BJ (cell line): ENCODE results near the gene RNF181. TPM values are rescaled to one million over a fixed set of nuclear protein-coding genes. Genes with fewer than 3 reads are reported as not detected.
"Not testable (repeated sequence)": the region's sequence is repeated elsewhere in the genome, so short reads cannot be mapped to it uniquely, and the experiment has no call there.

ENCODE experiments used
- CTCF ChIA-PET: fragments of 350-600 bp; formaldehyde crosslinking; extraction: SDS; loops from one replicate; lab custom pipeline; 2021; ENCODE audit warnings: antibody characterized with exemption, inconsistent platforms; lab: Yijun Ruan, JAX
- POLR2A ChIA-PET: fragments of 300-600 bp; sonication (Branson Sonifier 250); formaldehyde crosslinking; extraction: SDS; loops from one replicate; lab custom pipeline; 2021; ENCODE audit warnings: antibody characterized with exemption; lab: Charles Lee
- DNase-seq: peaks from one replicate; pipeline ENCODE4 v3.0.0-alpha.2; 2011; ENCODE audit warnings: low read depth
- H3K27me3 ChIP-seq: 2 replicates; pipeline ENCODE4 v1.6.0; 2011; ENCODE audit warnings: low read length; ENCODE audit not compliant: control insufficient read depth, insufficient read depth
- H3K36me3 ChIP-seq: 2 replicates; pipeline ENCODE4 v1.5.1; 2011; ENCODE audit warnings: low read length; ENCODE audit not compliant: control insufficient read depth, insufficient read depth
- H3K4me3 ChIP-seq: 2 replicates; pipeline ENCODE4 v1.5.1; 2011; ENCODE audit warnings: low read depth, mild to moderate bottlenecking, control low read depth, low read length
- CTCF ChIP-seq: IDR thresholded peaks from 2 replicates; pipeline ENCODE4 v1.5.1; 2011; ENCODE audit warnings: low read depth, mild to moderate bottlenecking, control low read depth, inconsistent platforms, low read length, moderate library complexity; ENCODE audit not compliant: insufficient read depth
- polyA plus RNA-seq: library from polyadenylated mRNA; depleted of rRNA; stranded (reverse); fragments of >200 nt; gene quantifications from 2 replicates; pipeline ENCODE4 v1.2.3, GENCODE V29; 2011

RNF181 gene
- polyA plus RNA-seq, 1 experiment: 376 TPM

GRCh38 chr2:85558160-85558559 lies 37.4 kb upstream of the RNF181 start:
- Histone ChIP-seq H3K36me3 (peaks cover 12% of the 10 kb centered on the region), H3K27me3 (no peaks in the 10 kb centered on the region), H3K4me3 (no peak overlapping the region)
- TF ChIP-seq CTCF: no peak
- ChIA-PET CTCF (interaction anchor here (1.5 to 5.2 kb wide), 3 partner anchors 8 to 138 kb away, joined by 3 to 37 read pairs (median 30); partner anchors contain the start of gene SH2D6), POLR2A (no interaction called here)
- DNase-seq: no peak

- H3K4me3 ChIP-seq: peak overlapping the region; percentile 85
- CTCF ChIA-PET: interaction anchor here (0.6 to 5.2 kb wide), 6 partner anchors 9 to 140 kb away, joined by 3 to 37 read pairs (median 6); partner anchors contain the start of gene SH2D6
- H3K36me3 ChIP-seq, H3K27me3 ChIP-seq, POLR2A ChIA-PET, DNase-seq: not testable (repeated sequence)
Measured at GRCh38 chr2:85560403-85560726, 35.2 kb upstream of the RNF181 start.

GRCh38 chr2:85560812-85561279 lies 34.7 kb upstream of the RNF181 start:
- POLR2A ChIA-PET: no interaction called here
- Histone ChIP-seq H3K27me3 (no peaks in the 10 kb centered on the region), H3K4me3 (peak overlapping the region; percentile 85), H3K36me3 (peaks cover 5% of the 10 kb centered on the region)
- CTCF ChIA-PET: interaction anchor here (0.6 to 5.2 kb wide), 5 partner anchors 8 to 141 kb away, joined by 3 to 37 read pairs (median 6); partner anchors contain the start of gene SH2D6
- DNase-seq: no peak
- TF ChIP-seq CTCF: no peak

- POLR2A ChIA-PET: interaction anchor here (0.6 kb wide), 1 partner anchor 50 kb away, joined by 3 read pairs; the partner anchor contains the start of gene C2orf68
- CTCF ChIA-PET: interaction anchor here (1.3 to 5.2 kb wide), 3 partner anchors 11 to 141 kb away, joined by 3 to 37 read pairs (median 30); partner anchors contain the start of gene SH2D6
- Histone ChIP-seq H3K36me3 (peaks cover 3% of the 10 kb centered on the region; the same call in 1 of the 2 replicates), H3K27me3 (no peaks in the 10 kb centered on the region), H3K4me3 (peak within 1 kb of the TSS; percentile 85)
- no peak for TF ChIP-seq CTCF
- DNase-seq: peak; percentile 60
Measured at GRCh38 chr2:85561280-85562212, 34.0 kb upstream of the RNF181 start, which contains the start of gene GGCX. TSS of gene GGCX (minus strand) at chr2:85561493. CDS start at chr2:85561428, 65 bp downstream.

- POLR2A ChIA-PET: interaction anchor here (0.6 kb wide), 2 partner anchors 93 to 237 kb away, joined by 5 to 6 read pairs; no protein-coding TSS in a partner anchor
- TF ChIP-seq CTCF: no peak
- no peak overlapping the region for H3K4me3 ChIP-seq
- DNase-seq: no peak
- CTCF ChIA-PET: no interaction called here
- no peaks in the 10 kb centered on the region; the same call in 1 of the 2 replicates for H3K36me3 ChIP-seq
- H3K27me3 ChIP-seq: no peaks in the 10 kb centered on the region
Measured at GRCh38 chr2:85564144-85564563, 31.4 kb upstream of the RNF181 start.
